KMS-11 (cell line): ENCODE data around the gene KAZN.

Experiments used
- H2AFZ ChIP-seq: fragments of 200-600 bp; sonication (generic); 2 replicates; pipeline ENCODE4 v1.6.1; 2016; ENCODE audit warnings: antibody characterized with exemption, mixed run types, low read depth
- H3K27ac ChIP-seq: fragments of 200-600 bp; sonication (generic); 2 replicates; pipeline ENCODE4 v1.6.1; 2016; ENCODE audit warnings: mild to moderate bottlenecking, mixed run types
- H3K27me3 ChIP-seq: fragments of 200-600 bp; sonication (generic); 2 replicates; pipeline ENCODE4 v1.6.1; 2017; ENCODE audit warnings: mild to moderate bottlenecking, low read depth, mixed run types, moderate library complexity; ENCODE audit not compliant: insufficient read depth
- H3K36me3 ChIP-seq: fragments of 200-600 bp; sonication (generic); 2 replicates; pipeline ENCODE4 v1.6.1; 2017; ENCODE audit warnings: mild to moderate bottlenecking, mixed run types; ENCODE audit not compliant: insufficient read depth
- H3K4me1 ChIP-seq: fragments of 200-600 bp; sonication (generic); 2 replicates; pipeline ENCODE4 v1.6.1; 2016; ENCODE audit warnings: mild to moderate bottlenecking, low read depth, mixed run types; ENCODE audit not compliant: poor library complexity, severe bottlenecking
- H3K4me2 ChIP-seq: fragments of 200-600 bp; sonication (generic); 2 replicates; pipeline ENCODE4 v1.7.0; 2016; ENCODE audit warnings: mild to moderate bottlenecking, mixed run types
- H3K4me3 ChIP-seq: fragments of 200-600 bp; sonication (generic); IDR thresholded peaks from 2 replicates; pipeline ENCODE4 v1.6.1; 2017; ENCODE audit warnings: low read depth, low read length, mixed read lengths; ENCODE audit not compliant: insufficient read depth
- H3K79me2 ChIP-seq: fragments of 200-600 bp; sonication (generic); 2 replicates; pipeline ENCODE4 v1.6.1; 2016; ENCODE audit warnings: low read depth, mixed run types; ENCODE audit not compliant: insufficient read depth
- H3K9ac ChIP-seq: fragments of 200-600 bp; sonication (generic); 2 replicates; pipeline ENCODE4 v1.6.1; 2016; ENCODE audit warnings: mild to moderate bottlenecking, mixed run types
- H4K20me1 ChIP-seq: fragments of 200-600 bp; sonication (generic); 2 replicates; pipeline ENCODE4 v1.6.1; 2016; ENCODE audit warnings: mild to moderate bottlenecking, mixed run types; ENCODE audit not compliant: insufficient read depth
- CTCF ChIP-seq: fragments of 200-600 bp; sonication (generic); conservative IDR thresholded peaks from 2 replicates; pipeline ENCODE4 v1.6.1; 2017; ENCODE audit warnings: low read depth, mild to moderate bottlenecking, antibody characterized with exemption, low read length, moderate library complexity, mixed read lengths

Gene KAZN

GRCh38 chr1:14741082-14741481, 142.6 kb downstream of the KAZN start:
- no peak overlapping the region for H3K4me3 ChIP-seq
- H3K27me3 ChIP-seq = peaks cover 2% of the 10 kb centered on the region; the same call in 1 of the 2 replicates
- no peak overlapping the region for H3K9ac ChIP-seq
- no peak for TF ChIP-seq CTCF
- H3K4me2 ChIP-seq = no peak overlapping the region
- no peaks in the 10 kb centered on the region for H4K20me1 ChIP-seq
- no peak overlapping the region for H3K27ac ChIP-seq
- H2AFZ ChIP-seq = no peak overlapping the region
- no peaks in the 10 kb centered on the region for H3K36me3 ChIP-seq
- no peaks in the 10 kb centered on the region for H3K4me1 ChIP-seq
- no peaks in the 10 kb centered on the region for H3K79me2 ChIP-seq

- Histone ChIP-seq H3K79me2 (no peaks in the 10 kb centered on the region), H3K4me2 (no peak overlapping the region), H3K27ac (no peak overlapping the region), H3K27me3 (0 out of 2 replicates have a peak, but pooled peaks cover 2% of the 10 kb centered on the region), H3K4me1 (no peaks in the 10 kb centered on the region), H3K36me3 (no peaks in the 10 kb centered on the region), H2AFZ (no peak overlapping the region), H3K4me3 (no peak overlapping the region), H3K9ac (no peak overlapping the region), H4K20me1 (no peaks in the 10 kb centered on the region)
- no peak for TF ChIP-seq CTCF
Measured at GRCh38 chr1:14741532-14741931, 143.0 kb downstream of the KAZN start.

GRCh38 chr1:14742181-14742980, 143.9 kb downstream of the KAZN start:
- no peak for TF ChIP-seq CTCF
- H3K27me3 ChIP-seq = 0 out of 2 replicates have a peak, but pooled peaks cover 2% of the 10 kb centered on the region
- H4K20me1 ChIP-seq = no peaks in the 10 kb centered on the region
- no peak overlapping the region for H3K4me3 ChIP-seq
- H3K4me1 ChIP-seq = no peaks in the 10 kb centered on the region
- no peaks in the 10 kb centered on the region for H3K36me3 ChIP-seq
- no peak overlapping the region for H3K27ac ChIP-seq
- no peak overlapping the region for H2AFZ ChIP-seq
- H3K4me2 ChIP-seq = no peak overlapping the region
- H3K79me2 ChIP-seq = no peaks in the 10 kb centered on the region
- no peak overlapping the region for H3K9ac ChIP-seq

- no peak for TF ChIP-seq CTCF
- 0 out of 2 replicates have a peak, but pooled peaks cover 2% of the 10 kb centered on the region for H3K27me3 ChIP-seq
- no peaks in the 10 kb centered on the region for H4K20me1 ChIP-seq
- no peak overlapping the region for H3K27ac ChIP-seq
- H3K36me3 ChIP-seq = no peaks in the 10 kb centered on the region
- no peak overlapping the region for H3K4me2 ChIP-seq
- H3K79me2 ChIP-seq = no peaks in the 10 kb centered on the region
- H3K4me3 ChIP-seq = no peak overlapping the region
- no peaks in the 10 kb centered on the region for H3K4me1 ChIP-seq
- H2AFZ ChIP-seq = no peak overlapping the region
- no peak overlapping the region for H3K9ac ChIP-seq
Measured at GRCh38 chr1:14743368-14743767, 144.9 kb downstream of the KAZN start.
